SU-DHL-6 (cell line): ENCODE data around the gene BICD1.

Experiments used
- EZH2phosphoT487 ChIP-seq: fragments of 200-600 bp; sonication (generic), shearing (Covaris generic); conservative IDR thresholded peaks from 2 replicates; pipeline ENCODE4 v1.6.1; 2018; ENCODE audit warnings: mild to moderate bottlenecking, antibody characterized with exemption, low read length, moderate library complexity, mixed read lengths
- TF ChIP-seq, protein P1 (sequence below): fragments of 200-600 bp; sonication (generic); IDR thresholded peaks from one replicate; pipeline ENCODE4 v1.5.1; 2017; ENCODE audit warnings: antibody characterized with exemption, mild to moderate bottlenecking, low read length, moderate library complexity; ENCODE audit not compliant: insufficient read depth, poor library complexity, severe bottlenecking

DNA sequence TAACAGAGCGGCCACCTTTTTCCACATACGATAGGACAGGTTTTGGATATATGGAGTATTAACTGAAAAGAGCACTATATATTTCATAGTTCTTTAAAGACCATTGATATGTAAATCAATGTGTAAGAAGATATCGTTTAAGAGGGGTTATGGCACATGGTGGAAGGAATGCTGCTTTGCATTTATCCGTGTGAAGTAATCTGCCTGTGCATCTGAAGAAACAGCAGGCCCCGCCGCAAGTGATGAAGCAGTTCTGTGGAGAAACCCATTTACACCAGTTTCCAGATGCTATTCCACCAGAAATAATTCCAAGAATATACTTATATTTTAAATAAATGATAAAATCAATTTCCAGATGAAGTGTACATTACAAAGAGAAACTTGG is 72.4 kb downstream of the BICD1 start:
- TF ChIP-seq, protein P1, sequence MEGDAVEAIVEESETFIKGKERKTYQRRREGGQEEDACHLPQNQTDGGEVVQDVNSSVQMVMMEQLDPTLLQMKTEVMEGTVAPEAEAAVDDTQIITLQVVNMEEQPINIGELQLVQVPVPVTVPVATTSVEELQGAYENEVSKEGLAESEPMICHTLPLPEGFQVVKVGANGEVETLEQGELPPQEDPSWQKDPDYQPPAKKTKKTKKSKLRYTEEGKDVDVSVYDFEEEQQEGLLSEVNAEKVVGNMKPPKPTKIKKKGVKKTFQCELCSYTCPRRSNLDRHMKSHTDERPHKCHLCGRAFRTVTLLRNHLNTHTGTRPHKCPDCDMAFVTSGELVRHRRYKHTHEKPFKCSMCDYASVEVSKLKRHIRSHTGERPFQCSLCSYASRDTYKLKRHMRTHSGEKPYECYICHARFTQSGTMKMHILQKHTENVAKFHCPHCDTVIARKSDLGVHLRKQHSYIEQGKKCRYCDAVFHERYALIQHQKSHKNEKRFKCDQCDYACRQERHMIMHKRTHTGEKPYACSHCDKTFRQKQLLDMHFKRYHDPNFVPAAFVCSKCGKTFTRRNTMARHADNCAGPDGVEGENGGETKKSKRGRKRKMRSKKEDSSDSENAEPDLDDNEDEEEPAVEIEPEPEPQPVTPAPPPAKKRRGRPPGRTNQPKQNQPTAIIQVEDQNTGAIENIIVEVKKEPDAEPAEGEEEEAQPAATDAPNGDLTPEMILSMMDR = no peak
- no peak for TF ChIP-seq EZH2phosphoT487
